HG02885 (cell line): ENCODE results near the gene DTNB.

ENCODE experiments used
- ATAC-seq: cut with Tn5 transposase; IDR thresholded peaks from one replicate; pipeline ENCODE4 v1.9.1; 2021; ENCODE audit warnings: mild to moderate bottlenecking; ENCODE audit not compliant: unreplicated experiment, poor library complexity

The DTNB gene

DNA sequence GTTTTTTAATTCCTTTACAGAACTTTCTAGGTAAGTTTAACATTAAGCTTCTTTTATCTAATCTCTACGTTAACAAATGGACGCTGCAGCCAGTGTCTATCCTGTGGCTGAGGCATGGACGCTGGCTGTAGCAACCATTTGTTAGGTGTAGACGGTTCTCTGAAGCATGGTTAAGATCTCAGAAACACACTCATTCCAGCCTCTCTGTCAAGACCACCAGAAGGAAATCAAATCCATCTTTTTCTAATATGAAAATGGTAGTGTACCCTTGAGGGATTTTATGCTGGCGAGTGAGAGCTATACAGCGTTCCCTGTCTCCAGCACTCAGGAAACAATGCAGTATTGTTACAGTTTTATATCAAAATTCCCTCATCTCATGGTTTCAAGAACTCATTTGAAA lies 78.0 kb downstream of the DTNB start:
- no peak for ATAC-seq

- no peak for ATAC-seq
Measured at GRCh38 chr2:25594991-25595390, 78.4 kb downstream of the DTNB start.

GRCh38 chr2:25592766-25593292 lies 80.5 kb downstream of the DTNB start:
- ATAC-seq: no peak

DNA sequence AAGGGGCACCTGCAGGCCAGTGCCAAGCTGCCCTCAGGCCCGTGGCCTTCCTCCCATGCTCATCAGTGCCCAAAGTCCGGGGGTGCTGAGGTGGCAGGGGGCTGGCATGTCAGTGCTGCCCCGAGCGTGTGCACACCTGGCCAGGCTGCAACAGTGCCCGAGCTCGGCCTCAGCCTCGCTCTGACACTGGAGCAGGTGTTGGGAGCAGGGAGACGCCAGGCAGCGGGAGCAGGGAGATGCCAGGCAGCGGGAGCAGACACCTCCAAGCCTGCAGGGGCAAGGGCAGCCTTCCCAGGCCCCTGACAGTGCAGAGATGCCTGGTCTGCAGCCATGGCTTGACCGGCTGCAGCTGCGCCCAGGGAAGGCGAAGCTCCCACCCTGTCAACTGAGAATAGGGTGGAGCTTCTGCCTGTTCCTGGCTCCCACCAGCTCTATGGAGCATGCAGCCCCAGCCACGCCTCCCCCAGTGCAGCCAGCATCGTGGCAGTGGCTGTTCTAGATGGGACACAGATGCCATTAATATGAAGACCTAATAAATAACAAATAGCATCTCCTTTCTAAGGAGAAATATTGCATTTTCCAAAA lies 82.4 kb downstream of the DTNB start:
- ATAC-seq: no peak

DNA sequence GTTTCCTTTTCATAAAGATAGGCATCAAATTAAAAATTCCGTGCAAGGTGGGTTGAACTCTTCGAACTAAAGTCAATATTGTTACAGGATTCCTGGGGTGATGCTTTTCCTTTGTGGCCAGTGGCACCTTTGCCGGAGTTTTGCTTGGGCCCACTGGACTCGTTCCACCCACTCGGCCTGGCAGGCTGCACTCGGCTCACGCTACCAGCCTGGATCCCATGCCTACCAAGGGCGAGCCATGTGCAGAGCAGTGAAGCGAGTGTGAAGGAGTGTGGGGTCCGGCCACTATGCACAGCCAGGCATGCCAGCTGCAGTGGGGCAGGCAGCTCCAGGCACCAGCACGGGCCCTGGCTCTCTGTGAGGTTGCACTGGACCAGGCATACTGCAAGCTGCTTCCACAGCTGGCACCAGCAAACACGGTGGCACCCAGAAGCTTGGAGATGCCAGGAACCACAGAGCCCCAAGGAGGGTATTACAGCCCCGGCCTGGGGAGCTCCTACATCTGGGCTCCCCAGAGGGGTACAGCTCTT lies 83.6 kb downstream of the DTNB start:
- ATAC-seq: no peak

DNA sequence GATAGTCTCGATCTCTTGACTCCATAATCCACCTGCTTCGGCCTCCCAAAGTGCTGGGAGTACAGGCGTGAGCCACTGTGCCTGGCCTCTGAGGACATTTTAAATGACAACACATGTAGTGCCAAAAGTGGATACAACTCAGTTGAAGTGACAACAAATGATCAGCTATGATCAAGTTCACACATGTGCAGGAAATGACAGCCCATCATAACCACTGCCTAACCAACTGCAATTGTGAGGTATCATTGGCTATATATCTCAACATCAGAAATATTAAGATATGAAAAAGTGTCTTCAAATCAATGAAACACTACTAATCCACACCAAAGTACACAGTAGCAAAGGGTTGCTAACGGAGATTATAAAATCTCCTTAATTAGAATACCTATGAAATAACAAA lies 84.8 kb downstream of the DTNB start:
- ATAC-seq: no peak

GRCh38 chr2:25587361-25587760 lies 86.0 kb downstream of the DTNB start:
- peak; percentile 15 for ATAC-seq

DNA sequence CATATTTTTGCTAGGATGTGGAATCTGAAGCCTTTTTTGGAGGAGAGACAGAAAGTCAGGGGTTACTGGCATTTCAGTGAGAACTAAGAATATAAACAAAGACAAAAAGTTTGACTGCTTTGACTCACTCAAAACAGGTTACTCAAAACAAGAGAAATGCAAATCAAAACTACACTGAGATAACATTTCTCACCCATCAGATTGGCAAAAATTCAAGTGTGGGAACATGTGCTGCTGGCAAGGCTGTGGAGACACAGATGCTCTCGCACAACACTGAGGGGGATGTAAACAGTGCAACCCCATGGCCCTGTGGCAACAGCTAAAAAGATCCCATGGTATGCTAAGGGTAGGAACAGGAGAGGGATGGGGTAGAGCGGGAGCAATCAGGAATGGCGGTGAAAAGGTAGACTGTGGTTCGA lies 86.6 kb downstream of the DTNB start:
- ATAC-seq: peak; percentile 78

DNA sequence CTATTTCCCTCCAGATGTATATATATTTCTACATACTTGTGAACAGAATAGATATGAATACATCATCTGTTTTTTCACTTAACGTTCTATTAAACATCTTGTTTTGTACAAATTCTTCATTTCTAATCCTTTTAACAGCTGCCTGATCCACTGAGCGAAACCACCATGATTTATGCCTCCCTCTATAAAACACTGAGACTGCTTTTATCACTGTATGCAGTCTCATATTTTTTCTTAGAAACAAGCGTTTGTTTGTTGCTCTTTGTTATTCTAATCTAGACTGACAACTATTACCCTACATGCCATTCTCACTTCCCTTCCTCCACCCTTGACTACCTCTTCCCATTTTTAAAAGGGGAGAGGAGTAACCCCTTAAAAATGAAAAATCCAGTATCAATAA lies 88.2 kb downstream of the DTNB start:
- no peak for ATAC-seq

DNA sequence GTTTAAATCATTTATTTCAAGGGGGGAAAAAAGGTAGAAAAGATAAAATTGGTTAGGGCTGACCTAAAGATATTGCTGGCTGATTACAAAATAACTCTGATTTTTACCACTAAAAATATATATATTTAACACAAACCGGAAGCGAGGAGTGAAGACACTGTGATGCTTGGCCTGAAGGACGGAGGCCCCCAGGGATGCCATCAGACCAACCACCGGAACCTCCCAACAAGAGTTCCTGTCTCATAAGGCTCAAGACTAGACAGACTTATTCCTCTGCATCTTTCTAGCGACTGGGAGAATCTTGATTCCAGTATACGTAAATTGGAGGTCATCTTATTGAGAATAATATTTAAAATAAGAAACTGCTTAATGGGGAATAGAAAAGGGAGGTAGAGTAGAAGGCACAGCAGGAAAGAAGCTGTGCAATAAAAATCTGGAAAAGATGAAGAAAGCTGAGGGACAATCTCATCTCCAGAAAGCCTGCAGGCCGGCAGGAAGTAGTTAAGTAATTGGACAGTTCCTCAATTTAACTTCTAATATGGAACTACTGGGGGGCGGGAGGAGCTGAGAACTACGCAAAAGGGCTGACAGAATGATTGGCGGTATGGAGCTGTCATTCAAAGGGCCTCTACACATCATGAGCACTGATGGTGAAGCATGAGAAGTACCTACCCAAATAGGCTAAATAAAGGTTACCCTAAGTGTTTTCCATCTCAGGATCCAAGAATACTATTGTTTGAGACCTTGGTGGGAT lies 91.1 kb downstream of the DTNB start:
- ATAC-seq: no peak

DNA sequence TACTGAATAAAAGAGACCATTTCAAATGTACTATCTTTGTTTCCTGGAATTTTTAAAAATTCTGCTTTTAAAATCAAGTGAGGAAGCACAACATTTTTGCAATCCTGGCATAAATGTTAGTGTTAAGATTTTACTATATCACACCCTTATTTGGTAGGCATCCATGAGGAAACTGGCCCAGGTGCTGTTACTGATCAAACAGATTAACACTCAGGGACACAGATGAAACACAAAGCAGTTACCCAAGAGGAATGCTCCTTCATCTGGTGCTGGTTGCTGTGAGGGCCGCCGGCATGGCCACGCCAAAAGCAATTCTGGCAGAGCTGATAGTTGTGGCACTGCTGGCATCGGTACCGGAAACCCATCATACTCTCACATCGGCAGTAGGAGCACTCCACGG lies 96.8 kb downstream of the DTNB start:
- ATAC-seq: no peak

DNA sequence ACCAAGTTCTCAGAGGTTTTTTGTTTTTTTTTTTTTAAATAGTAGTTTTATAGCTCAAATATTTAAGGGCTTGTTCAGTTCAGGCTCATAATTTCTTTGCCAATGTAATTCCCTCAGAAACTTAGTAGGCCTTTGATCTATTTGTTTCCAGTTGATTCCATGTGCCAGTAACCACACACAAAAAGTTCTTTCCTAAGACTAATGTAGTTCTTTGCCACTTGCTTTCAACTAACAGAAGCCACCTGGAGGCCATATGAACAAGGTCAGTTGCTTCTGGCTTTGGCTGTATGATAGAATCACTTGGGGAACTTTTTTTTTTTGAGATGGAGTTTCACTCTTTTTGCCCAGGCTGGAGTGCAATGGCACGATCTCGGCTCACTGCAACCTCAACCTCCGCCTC lies 100.7 kb downstream of the DTNB start:
- no peak for ATAC-seq

GRCh38 chr2:25570161-25570845 lies 103.1 kb downstream of the DTNB start:
- no peak for ATAC-seq

GRCh38 chr2:25567406-25567805 lies 106.0 kb downstream of the DTNB start:
- peak; percentile 48 for ATAC-seq

- peak; percentile 76 for ATAC-seq
Measured at GRCh38 chr2:25566694-25567093, 106.7 kb downstream of the DTNB start.

DNA sequence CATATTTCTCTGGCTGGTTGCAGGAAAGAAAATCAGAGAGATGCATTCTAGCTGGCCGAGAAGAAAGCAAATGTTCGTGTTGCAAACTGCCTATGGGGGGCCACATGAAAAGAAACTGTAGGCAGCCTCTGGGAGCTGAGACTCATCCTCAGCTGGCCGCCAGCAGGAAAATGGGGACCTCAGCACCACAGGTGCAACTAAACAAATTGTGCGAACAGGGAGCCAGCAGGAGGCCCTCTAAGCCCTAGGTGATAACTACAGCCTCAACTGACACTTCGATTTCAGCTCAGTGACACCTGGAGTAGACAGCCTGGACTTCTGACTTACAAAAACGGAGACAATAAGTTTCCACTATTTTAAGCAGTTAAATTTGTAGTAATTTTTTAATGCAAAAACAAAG lies 107.3 kb downstream of the DTNB start:
- no peak for ATAC-seq

DNA sequence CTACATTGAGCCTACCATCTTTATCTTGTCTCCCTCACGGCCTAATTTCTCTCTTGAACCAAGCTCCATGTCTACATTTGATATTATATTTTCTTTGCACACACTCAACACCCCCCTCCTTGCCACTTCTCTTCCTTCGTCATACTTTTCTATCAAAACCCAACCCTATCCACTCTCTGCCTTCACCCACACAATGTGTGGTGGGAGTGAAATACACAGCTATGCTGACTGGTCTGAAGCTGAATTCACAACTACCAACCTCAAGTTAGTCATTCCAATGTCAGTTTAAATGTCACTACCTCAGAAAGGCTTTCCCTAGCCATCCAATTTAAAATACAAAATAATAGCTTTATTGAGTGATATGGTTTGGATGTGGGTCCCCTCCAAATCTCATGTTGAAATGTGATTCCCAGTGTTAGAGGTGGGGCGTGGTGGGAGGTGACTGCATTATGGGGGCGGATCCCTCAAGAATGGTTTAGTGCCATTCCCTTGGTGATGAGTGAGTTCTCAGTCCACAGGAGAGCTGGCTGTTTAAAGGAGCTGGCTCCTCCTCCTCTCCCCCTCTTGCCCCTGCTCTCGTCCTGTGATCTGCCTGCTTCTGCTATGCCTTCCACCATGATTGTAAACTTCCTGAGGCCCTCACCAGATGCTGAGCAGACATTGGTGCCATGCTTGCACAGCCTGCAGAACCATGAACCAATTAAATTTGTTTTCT lies 112.1 kb downstream of the DTNB start:
- no peak for ATAC-seq

DNA sequence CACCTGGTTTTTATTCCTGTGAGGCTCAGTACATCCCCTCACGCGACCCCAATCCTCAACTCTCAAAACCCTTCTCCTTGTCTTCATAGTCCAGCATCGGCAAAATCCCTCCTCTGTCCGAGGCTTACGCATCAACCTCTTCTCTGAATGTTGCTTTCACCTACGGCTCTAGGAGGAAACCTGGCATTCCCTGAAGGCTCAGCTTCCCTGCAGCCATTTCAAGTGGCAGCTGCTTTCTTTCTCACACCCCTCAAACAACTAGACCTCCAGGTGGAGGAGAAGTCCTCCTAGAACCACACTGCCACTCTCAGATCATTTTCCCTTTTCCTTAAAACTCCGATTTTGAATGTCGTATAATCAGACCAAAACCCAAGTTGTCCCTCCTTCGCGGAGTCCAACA lies 114.2 kb downstream of the DTNB start:
- no peak for ATAC-seq

GRCh38 chr2:25558262-25558661 lies 115.1 kb downstream of the DTNB start:
- ATAC-seq: peak; percentile 77

GRCh38 chr2:25557179-25558036 lies 116.0 kb downstream of the DTNB start:
- peak; percentile 36 for ATAC-seq
